Measurements from ENCODE around the gene OCSTAMP.

The OCSTAMP gene

GRCh38 chr20:46554828-46555227 lies 4.4 kb upstream of the OCSTAMP start:
- no peaks in the 10 kb centered on the region for H3K27me3 ChIP-seq (ENCODE audit: insufficient read depth, low read length)
- H3K4me3 ChIP-seq (ENCODE audit: low read length): no peak overlapping the region
- no peaks in the 10 kb centered on the region for H3K36me3 ChIP-seq (ENCODE audit: insufficient read depth, low read length)
- peaks cover 33% of the 10 kb centered on the region for H3K4me1 ChIP-seq (ENCODE audit: insufficient read depth, low read length)
- H2AFZ ChIP-seq (ENCODE audit: low read depth, low read length): no peak overlapping the region
- H3K9me3 ChIP-seq (ENCODE audit: low read length): no peaks in the 10 kb centered on the region

- H2AFZ ChIP-seq (ENCODE audit: low read depth, low read length): no peak overlapping the region
- H3K9me3 ChIP-seq (ENCODE audit: low read length): no peaks in the 10 kb centered on the region
- no peaks in the 10 kb centered on the region for H3K27me3 ChIP-seq (ENCODE audit: insufficient read depth, low read length)
- peaks cover 32% of the 10 kb centered on the region for H3K4me1 ChIP-seq (ENCODE audit: insufficient read depth, low read length)
- H3K4me3 ChIP-seq (ENCODE audit: low read length): no peak overlapping the region
- H3K36me3 ChIP-seq (ENCODE audit: insufficient read depth, low read length): no peaks in the 10 kb centered on the region
Observed at GRCh38 chr20:46553926-46554325, 3.5 kb upstream of the OCSTAMP start.

- no peak overlapping the region for H2AFZ ChIP-seq (ENCODE audit: low read depth, low read length)
- H3K27me3 ChIP-seq (ENCODE audit: insufficient read depth, low read length): no peaks in the 10 kb centered on the region
- H3K9me3 ChIP-seq (ENCODE audit: low read length): no peaks in the 10 kb centered on the region
- no peak overlapping the region for H3K4me3 ChIP-seq (ENCODE audit: low read length)
- peaks cover 29% of the 10 kb centered on the region for H3K4me1 ChIP-seq (ENCODE audit: insufficient read depth, low read length)
- no peaks in the 10 kb centered on the region for H3K36me3 ChIP-seq (ENCODE audit: insufficient read depth, low read length)
Observed at GRCh38 chr20:46552460-46553420, 2.3 kb upstream of the OCSTAMP start.

- Histone ChIP-seq H3K27me3 (ENCODE audit: insufficient read depth, low read length) (no peaks in the 10 kb centered on the region), H3K4me1 (ENCODE audit: insufficient read depth, low read length) (peaks cover 29% of the 10 kb centered on the region), H3K9me3 (ENCODE audit: low read length) (no peaks in the 10 kb centered on the region), H3K36me3 (ENCODE audit: insufficient read depth, low read length) (no peaks in the 10 kb centered on the region), H2AFZ (ENCODE audit: low read depth, low read length) (no peak overlapping the region), H3K4me3 (ENCODE audit: low read length) (no peak overlapping the region)
Observed at GRCh38 chr20:46551522-46552381, 1.3 kb upstream of the OCSTAMP start.

- Histone ChIP-seq H3K4me3 (ENCODE audit: low read length) (no peak overlapping the region), H3K9me3 (ENCODE audit: low read length) (no peaks in the 10 kb centered on the region), H2AFZ (ENCODE audit: low read depth, low read length) (no peak overlapping the region), H3K36me3 (ENCODE audit: insufficient read depth, low read length) (no peaks in the 10 kb centered on the region), H3K4me1 (ENCODE audit: insufficient read depth, low read length) (peaks cover 21% of the 10 kb centered on the region), H3K27me3 (ENCODE audit: insufficient read depth, low read length) (no peaks in the 10 kb centered on the region)
Observed at GRCh38 chr20:46549188-46549972, 1.1 kb downstream of the OCSTAMP start.

GRCh38 chr20:46548688-46549087 lies 1.8 kb downstream of the OCSTAMP start:
- no peaks in the 10 kb centered on the region for H3K27me3 ChIP-seq (ENCODE audit: insufficient read depth, low read length)
- H3K4me3 ChIP-seq (ENCODE audit: low read length): no peak overlapping the region
- no peaks in the 10 kb centered on the region for H3K9me3 ChIP-seq (ENCODE audit: low read length)
- H3K36me3 ChIP-seq (ENCODE audit: insufficient read depth, low read length): no peaks in the 10 kb centered on the region
- H3K4me1 ChIP-seq (ENCODE audit: insufficient read depth, low read length): peaks cover 17% of the 10 kb centered on the region
- H2AFZ ChIP-seq (ENCODE audit: low read depth, low read length): no peak overlapping the region

GRCh38 chr20:46547995-46548394 lies 2.5 kb downstream of the OCSTAMP start:
- Histone ChIP-seq H2AFZ (ENCODE audit: low read depth, low read length) (no peak overlapping the region), H3K9me3 (ENCODE audit: low read length) (no peaks in the 10 kb centered on the region), H3K27me3 (ENCODE audit: insufficient read depth, low read length) (no peaks in the 10 kb centered on the region), H3K36me3 (ENCODE audit: insufficient read depth, low read length) (no peaks in the 10 kb centered on the region), H3K4me1 (ENCODE audit: insufficient read depth, low read length) (peaks cover 15% of the 10 kb centered on the region), H3K4me3 (ENCODE audit: low read length) (no peak overlapping the region)

GRCh38 chr20:46546936-46547335 lies 3.5 kb downstream of the OCSTAMP start:
- H2AFZ ChIP-seq (ENCODE audit: low read depth, low read length): no peak overlapping the region
- H3K27me3 ChIP-seq (ENCODE audit: insufficient read depth, low read length): no peaks in the 10 kb centered on the region
- H3K4me1 ChIP-seq (ENCODE audit: insufficient read depth, low read length): peaks cover 6% of the 10 kb centered on the region
- no peaks in the 10 kb centered on the region for H3K9me3 ChIP-seq (ENCODE audit: low read length)
- no peak overlapping the region for H3K4me3 ChIP-seq (ENCODE audit: low read length)
- H3K36me3 ChIP-seq (ENCODE audit: insufficient read depth, low read length): no peaks in the 10 kb centered on the region

GRCh38 chr20:46546298-46546697 lies 4.2 kb downstream of the OCSTAMP start:
- Histone ChIP-seq H3K36me3 (ENCODE audit: insufficient read depth, low read length) (no peaks in the 10 kb centered on the region), H3K27me3 (ENCODE audit: insufficient read depth, low read length) (no peaks in the 10 kb centered on the region), H3K9me3 (ENCODE audit: low read length) (no peaks in the 10 kb centered on the region), H3K4me3 (ENCODE audit: low read length) (no peak overlapping the region), H3K4me1 (ENCODE audit: insufficient read depth, low read length) (no peaks in the 10 kb centered on the region), H2AFZ (ENCODE audit: low read depth, low read length) (no peak overlapping the region)

GRCh38 chr20:46545827-46546138 lies 4.7 kb downstream of the OCSTAMP start:
- Histone ChIP-seq H3K27me3 (ENCODE audit: insufficient read depth, low read length) (no peaks in the 10 kb centered on the region), H3K9me3 (ENCODE audit: low read length) (no peaks in the 10 kb centered on the region), H3K36me3 (ENCODE audit: insufficient read depth, low read length) (no peaks in the 10 kb centered on the region), H3K4me1 (ENCODE audit: insufficient read depth, low read length) (no peaks in the 10 kb centered on the region), H3K4me3 (ENCODE audit: low read length) (no peak overlapping the region), H2AFZ (ENCODE audit: low read depth, low read length) (no peak overlapping the region)

- Histone ChIP-seq H3K36me3 (ENCODE audit: insufficient read depth, low read length) (no peaks in the 10 kb centered on the region), H3K9me3 (ENCODE audit: low read length) (no peaks in the 10 kb centered on the region), H3K4me1 (ENCODE audit: insufficient read depth, low read length) (no peaks in the 10 kb centered on the region), H3K4me3 (ENCODE audit: low read length) (no peak overlapping the region), H3K27me3 (ENCODE audit: insufficient read depth, low read length) (no peaks in the 10 kb centered on the region), H2AFZ (ENCODE audit: low read depth, low read length) (no peak overlapping the region)
Observed at GRCh38 chr20:46545077-46545826, 5.2 kb downstream of the OCSTAMP start.

- H3K4me3 ChIP-seq (ENCODE audit: low read length): no peak overlapping the region
- no peaks in the 10 kb centered on the region for H3K36me3 ChIP-seq (ENCODE audit: insufficient read depth, low read length)
- H3K27me3 ChIP-seq (ENCODE audit: insufficient read depth, low read length): no peaks in the 10 kb centered on the region
- H2AFZ ChIP-seq (ENCODE audit: low read depth, low read length): no peak overlapping the region
- no peaks in the 10 kb centered on the region for H3K9me3 ChIP-seq (ENCODE audit: low read length)
- no peaks in the 10 kb centered on the region for H3K4me1 ChIP-seq (ENCODE audit: insufficient read depth, low read length)
Observed at GRCh38 chr20:46544576-46544975, 5.9 kb downstream of the OCSTAMP start.

All from neuron (in vitro differentiated cells).